Neural crest cell (in vitro differentiated cells): ENCODE data around the gene SBF2. TPM values are rescaled to one million over a fixed set of nuclear protein-coding genes. Genes with fewer than 3 reads are reported as not detected.
A peak's percentile ranks its signal among the peaks of the same experiment; 100 is the strongest.

Experiments used
- DNase-seq: peaks from one replicate; pipeline ENCODE4 v3.0.0; 2021; ENCODE audit warnings: low read depth, mixed read lengths, low spot score
- H3K27ac Mint-ChIP-seq: one replicate; pipeline ENCODE4 v1.8.0; 2021; ENCODE audit warnings: mild to moderate bottlenecking, mixed read lengths; ENCODE audit not compliant: unreplicated experiment
- H3K27me3 Mint-ChIP-seq: 2 replicates; pipeline ENCODE4 v1.8.0; 2021; ENCODE audit warnings: low read depth, mild to moderate bottlenecking, mixed read lengths
- H3K36me3 Mint-ChIP-seq: 2 replicates; pipeline ENCODE4 v1.8.0; 2021; ENCODE audit warnings: low read depth, mild to moderate bottlenecking, mixed read lengths
- H3K4me1 Mint-ChIP-seq: 2 replicates; pipeline ENCODE4 v1.8.0; 2021; ENCODE audit warnings: mixed read lengths
- H3K4me3 Mint-ChIP-seq: one replicate; pipeline ENCODE4 v1.8.0; 2021; ENCODE audit warnings: mild to moderate bottlenecking, mixed read lengths
- H3K9me3 Mint-ChIP-seq: 2 replicates; pipeline ENCODE4 v1.8.0; 2021; ENCODE audit warnings: mixed read lengths
- CTCF ChIP-seq: fragments of 200-600 bp; sonication (generic); conservative IDR thresholded peaks from 2 replicates; pipeline ENCODE4 v1.5.0; 2021; ENCODE audit warnings: antibody characterized with exemption, mild to moderate bottlenecking
- total RNA-seq: library from RNA; stranded (reverse); gene quantifications from 2 replicates; pipeline ENCODE4 v1.2.1, GENCODE V29; 2021

SBF2 gene
- total RNA-seq, 1 donor from 2014 or later, result 30.2 TPM

GRCh38 chr11:9980931-9981330 lies 313.1 kb downstream of the SBF2 start:
- no peak overlapping the region for H3K27ac Mint-ChIP-seq
- DNase-seq, result no peak
- peaks cover 2% of the 10 kb centered on the region for H3K9me3 Mint-ChIP-seq
- peaks cover 22% of the 10 kb centered on the region for H3K4me1 Mint-ChIP-seq
- H3K4me3 Mint-ChIP-seq, result no peak overlapping the region
- peaks cover 19% of the 10 kb centered on the region for H3K36me3 Mint-ChIP-seq
- TF ChIP-seq CTCF, result no peak
- no peaks in the 10 kb centered on the region for H3K27me3 Mint-ChIP-seq

- H3K4me3 Mint-ChIP-seq, result no peak overlapping the region
- peak overlapping the region; percentile 8 for H3K27ac Mint-ChIP-seq
- H3K36me3 Mint-ChIP-seq, result peaks cover 4% of the 10 kb centered on the region
- TF ChIP-seq CTCF, result no peak
- no peak for DNase-seq
- H3K4me1 Mint-ChIP-seq, result peaks cover 7% of the 10 kb centered on the region
- no peaks in the 10 kb centered on the region for H3K27me3 Mint-ChIP-seq
- H3K9me3 Mint-ChIP-seq, result no peaks in the 10 kb centered on the region
Measured at GRCh38 chr11:9977554-9977953, 316.5 kb downstream of the SBF2 start.

- Mint-ChIP-seq H3K27me3 (no peaks in the 10 kb centered on the region), H3K9me3 (no peaks in the 10 kb centered on the region), H3K4me3 (no peak overlapping the region), H3K4me1 (no peaks in the 10 kb centered on the region), H3K27ac (no peak overlapping the region), H3K36me3 (peaks cover 3% of the 10 kb centered on the region)
- no peak for DNase-seq
- no peak for TF ChIP-seq CTCF
Measured at GRCh38 chr11:9974375-9974774, 319.6 kb downstream of the SBF2 start.

GRCh38 chr11:9973921-9974320 lies 320.1 kb downstream of the SBF2 start:
- no peak for TF ChIP-seq CTCF
- no peak overlapping the region for H3K27ac Mint-ChIP-seq
- no peak overlapping the region for H3K4me3 Mint-ChIP-seq
- no peaks in the 10 kb centered on the region for H3K4me1 Mint-ChIP-seq
- H3K9me3 Mint-ChIP-seq, result no peaks in the 10 kb centered on the region
- H3K36me3 Mint-ChIP-seq, result peaks cover 3% of the 10 kb centered on the region
- no peaks in the 10 kb centered on the region for H3K27me3 Mint-ChIP-seq
- DNase-seq, result no peak

GRCh38 chr11:9972989-9973388 lies 321.0 kb downstream of the SBF2 start:
- no peak overlapping the region for H3K27ac Mint-ChIP-seq

More at GRCh38 chr11:9972989-9973388, 321.0 kb downstream of the SBF2 start:
- TF ChIP-seq CTCF, result peak; percentile 82
- no peaks in the 10 kb centered on the region for H3K4me1 Mint-ChIP-seq
- H3K4me3 Mint-ChIP-seq, result no peak overlapping the region
- no peaks in the 10 kb centered on the region for H3K27me3 Mint-ChIP-seq
- peaks cover 3% of the 10 kb centered on the region for H3K36me3 Mint-ChIP-seq
- H3K9me3 Mint-ChIP-seq, result no peaks in the 10 kb centered on the region
- DNase-seq, result no peak
